Measurements from ENCODE around the gene ITCH.
"Not testable (repeated sequence)": the region's sequence is repeated elsewhere in the genome, so short reads cannot be mapped to it uniquely, and the experiment has no call there.

The ITCH gene

GRCh38 chr20:34344238-34344637, 18.8 kb upstream of the ITCH start:
- no peak for DNase-seq

GRCh38 chr20:34345402-34345736, 17.7 kb upstream of the ITCH start:
- DNase-seq, result no peak

GRCh38 chr20:34345839-34346532, 17.1 kb upstream of the ITCH start:
- not testable (repeated sequence) for DNase-seq

DNA sequence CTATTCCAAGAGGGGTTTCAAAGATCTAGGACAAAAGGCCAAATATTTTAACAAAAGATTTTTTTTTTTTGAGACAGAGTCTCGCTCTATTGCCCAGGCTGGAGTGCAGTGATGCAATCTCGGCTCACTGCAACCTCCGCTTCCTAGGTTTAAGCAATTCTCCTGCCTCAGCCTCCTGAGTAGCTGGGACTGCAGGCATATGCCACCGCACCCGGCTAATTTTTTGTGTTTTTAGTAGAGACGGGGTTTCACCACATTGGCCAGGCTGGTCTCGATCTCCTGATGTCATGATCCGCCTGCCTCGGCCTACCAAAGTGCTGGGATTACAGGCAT, 16.6 kb upstream of the ITCH start:
- DNase-seq, result not testable (repeated sequence)

- no peak for DNase-seq
Measured at GRCh38 chr20:34347571-34347970, 15.5 kb upstream of the ITCH start.

DNA sequence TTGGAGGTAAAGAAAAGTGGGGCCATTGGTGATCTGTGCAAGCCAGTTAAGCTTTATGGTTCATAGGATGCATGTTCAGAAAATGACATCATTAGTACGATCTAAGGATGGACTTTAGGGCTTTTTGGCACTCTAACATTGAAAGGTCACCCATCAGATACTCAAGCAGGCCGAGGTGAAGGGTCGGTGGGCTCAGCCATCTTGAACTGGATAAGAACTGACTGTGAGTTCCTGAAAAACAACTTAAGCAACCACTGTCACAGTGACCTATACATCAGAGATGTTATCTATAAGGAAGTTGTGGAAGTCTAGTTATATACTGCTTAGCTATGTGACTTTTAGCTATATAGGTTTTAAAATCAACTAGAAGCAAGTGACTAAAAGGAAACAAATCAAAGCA, 13.0 kb upstream of the ITCH start:
- DNase-seq, result no peak

DNA sequence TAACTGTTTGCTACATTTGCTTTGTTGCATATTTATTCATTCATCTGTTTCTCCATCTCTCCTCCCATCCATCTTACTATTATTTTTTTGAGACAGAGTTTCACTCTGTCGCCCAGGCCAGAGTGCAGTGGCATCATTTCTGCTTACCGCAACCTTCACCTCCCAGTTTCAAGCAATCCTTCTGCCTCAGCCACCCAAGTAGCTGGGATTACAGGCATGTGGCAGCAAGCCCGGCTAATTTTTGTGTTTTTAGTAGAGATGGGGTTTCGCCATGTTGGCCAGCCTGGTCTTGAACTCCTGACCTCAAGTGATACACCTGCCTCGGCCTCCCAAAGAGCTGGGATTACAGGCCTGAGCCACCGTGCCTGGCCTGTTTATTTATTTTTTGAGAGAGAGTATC, 9.6 kb upstream of the ITCH start:
- DNase-seq, result not testable (repeated sequence)

- no peak for DNase-seq
Measured at GRCh38 chr20:34355427-34355826, 7.6 kb upstream of the ITCH start.

DNA sequence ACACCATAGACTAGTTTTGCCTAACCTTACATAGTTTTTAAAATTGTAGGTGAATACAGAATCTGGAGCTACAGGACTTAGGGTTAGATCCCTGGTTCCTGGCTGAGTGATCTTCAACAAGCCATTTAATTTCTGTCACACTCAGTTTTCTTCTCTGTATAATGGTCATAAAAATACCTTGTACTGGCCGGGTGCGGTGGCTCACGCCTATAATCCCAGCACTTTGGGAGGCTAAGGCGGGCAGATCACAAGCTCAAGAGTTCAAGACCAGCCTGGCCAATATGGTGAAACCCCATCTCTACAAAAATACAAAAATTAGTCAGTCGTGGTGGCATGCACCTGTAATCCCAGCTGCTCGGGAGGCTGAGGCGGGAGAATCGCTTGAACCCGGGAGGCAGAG, 3.3 kb upstream of the ITCH start:
- not testable (repeated sequence) for DNase-seq

DNA sequence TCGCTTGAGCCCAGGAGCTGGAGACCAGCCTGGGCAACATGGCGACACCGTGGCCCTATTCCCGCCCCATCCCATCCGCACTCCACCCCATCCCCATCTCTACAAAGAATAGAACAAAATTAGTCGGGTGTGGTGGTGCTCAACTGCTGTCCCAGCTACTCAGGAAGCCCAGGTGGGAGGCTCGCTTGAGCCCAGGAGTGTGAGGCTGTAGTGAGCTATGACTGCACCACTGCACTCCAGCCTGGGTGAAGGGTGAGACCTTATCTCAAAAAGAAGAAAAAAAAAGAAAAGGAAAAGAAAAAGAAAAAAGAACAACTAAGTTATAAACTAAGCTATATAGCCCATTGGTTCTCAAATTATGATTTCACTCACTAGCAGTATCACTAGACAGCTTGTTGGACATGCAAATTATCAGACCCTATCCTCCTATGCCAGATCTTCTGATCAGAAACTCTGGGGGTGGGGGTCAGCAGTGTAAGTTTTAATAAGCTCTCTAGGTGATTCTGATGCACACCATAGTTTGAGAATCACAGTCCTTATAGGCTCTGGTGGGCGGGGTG, 491 bp upstream of the ITCH start:
- DNase-seq, result no peak

GRCh38 chr20:34363465-34364222, 571 bp downstream of the ITCH start:
- DNase-seq, result peak; percentile 12

DNA sequence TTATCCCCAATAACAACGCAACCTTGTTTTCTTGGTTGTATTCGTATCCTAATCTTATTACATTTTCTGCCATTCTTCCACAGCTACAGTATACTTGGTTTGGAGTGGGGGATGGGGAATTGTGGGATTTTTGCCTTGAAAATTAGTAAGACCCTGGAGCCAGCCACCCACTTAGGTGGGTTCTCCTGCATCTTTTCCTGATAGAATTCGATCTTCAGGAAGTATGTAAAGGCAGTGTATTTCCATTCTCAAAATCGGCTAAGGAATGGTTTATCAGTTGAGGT, 1.1 kb downstream of the ITCH start:
- DNase-seq, result no peak

- peak; percentile 40 for DNase-seq
Measured at GRCh38 chr20:34365765-34366213, 2.7 kb downstream of the ITCH start.

DNA sequence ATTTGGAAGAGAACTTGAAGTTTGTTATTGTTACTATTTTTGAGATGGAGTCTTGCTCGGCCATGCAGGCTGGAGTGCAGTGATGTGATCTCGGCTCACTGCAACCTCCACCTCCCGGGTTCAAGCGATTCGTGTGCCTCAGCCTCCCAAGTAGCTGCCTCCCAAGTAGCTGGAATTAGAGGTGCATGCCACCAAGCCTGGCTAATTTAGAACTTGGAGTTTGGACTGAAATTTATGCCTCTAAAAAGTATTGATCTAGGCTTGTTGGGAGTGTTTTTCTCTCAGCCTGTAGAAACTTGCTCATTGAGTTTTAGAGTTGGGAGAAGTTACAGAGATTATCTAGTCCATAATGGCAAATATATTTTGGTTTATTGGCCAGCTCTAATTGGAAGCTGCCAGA, 4.1 kb downstream of the ITCH start:
- DNase-seq, result no peak

DNA sequence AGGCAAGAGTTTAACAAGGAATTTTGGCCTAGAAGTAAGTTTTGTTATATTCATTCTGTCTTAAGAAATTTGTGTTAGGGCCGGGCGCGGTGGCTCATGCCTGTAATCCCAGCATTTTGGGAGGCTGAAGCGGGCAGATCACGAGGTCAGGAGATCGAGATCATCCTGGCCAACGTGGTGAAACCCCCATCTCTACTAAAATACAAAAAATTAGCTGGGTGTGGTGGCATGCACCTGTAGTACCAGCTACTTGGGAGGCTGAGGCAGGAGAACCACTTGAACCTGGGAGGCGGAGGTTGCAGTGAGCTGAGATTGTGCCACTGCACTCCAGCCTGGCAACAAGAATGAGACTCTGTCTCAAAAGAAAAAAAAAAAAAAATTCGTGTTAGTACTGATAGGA, 4.8 kb downstream of the ITCH start:
- not testable (repeated sequence) for DNase-seq

GRCh38 chr20:34368547-34368946, 5.5 kb downstream of the ITCH start:
- DNase-seq, result no peak

GRCh38 chr20:34369265-34369664, 6.2 kb downstream of the ITCH start:
- DNase-seq, result peak; percentile 29

DNA sequence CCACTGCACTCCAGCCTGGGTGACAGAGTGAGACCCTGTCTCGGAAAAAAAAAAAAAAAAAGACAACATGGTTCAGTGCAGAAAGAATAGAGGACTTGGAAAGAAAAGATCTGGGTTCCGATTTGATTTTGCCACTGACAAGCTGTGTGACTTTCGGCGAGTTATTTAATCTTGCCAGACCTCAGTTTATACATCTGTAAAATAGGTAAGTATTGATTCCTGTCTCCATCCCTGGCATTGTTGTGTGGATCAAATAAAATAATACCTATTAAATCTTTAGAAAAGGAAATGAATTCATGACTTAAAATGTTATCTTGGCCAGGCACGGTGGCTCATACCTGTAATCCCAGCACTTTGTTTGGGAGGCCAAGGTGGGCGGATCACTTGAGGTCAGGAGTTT, 7.0 kb downstream of the ITCH start:
- DNase-seq, result no peak

GRCh38 chr20:34373445-34373844, 10.4 kb downstream of the ITCH start:
- no peak for DNase-seq

GRCh38 chr20:34374209-34374760, 11.2 kb downstream of the ITCH start:
- no peak for DNase-seq

DNA sequence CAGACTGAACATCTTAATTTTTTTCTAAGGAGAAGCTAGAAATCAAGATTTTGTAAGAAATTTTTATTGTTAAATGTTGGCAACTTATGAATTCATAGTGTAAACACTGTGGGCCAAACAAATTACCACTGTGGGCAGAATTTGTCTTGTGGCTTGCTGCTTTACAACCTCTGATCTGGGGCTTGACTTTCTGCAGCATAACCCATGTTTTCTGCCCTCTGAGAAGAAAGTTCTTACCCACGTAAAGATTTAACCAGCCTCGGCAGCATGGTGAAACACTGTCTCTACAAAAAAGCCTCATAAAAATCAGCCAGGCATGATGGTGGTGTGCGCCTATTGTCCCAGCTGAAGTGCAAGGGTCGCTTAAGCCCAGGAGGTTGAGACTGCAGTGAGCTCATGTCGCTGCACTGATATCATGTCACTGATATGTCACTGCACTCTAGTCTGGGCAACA, 12.9 kb downstream of the ITCH start:
- no peak for DNase-seq

DNA sequence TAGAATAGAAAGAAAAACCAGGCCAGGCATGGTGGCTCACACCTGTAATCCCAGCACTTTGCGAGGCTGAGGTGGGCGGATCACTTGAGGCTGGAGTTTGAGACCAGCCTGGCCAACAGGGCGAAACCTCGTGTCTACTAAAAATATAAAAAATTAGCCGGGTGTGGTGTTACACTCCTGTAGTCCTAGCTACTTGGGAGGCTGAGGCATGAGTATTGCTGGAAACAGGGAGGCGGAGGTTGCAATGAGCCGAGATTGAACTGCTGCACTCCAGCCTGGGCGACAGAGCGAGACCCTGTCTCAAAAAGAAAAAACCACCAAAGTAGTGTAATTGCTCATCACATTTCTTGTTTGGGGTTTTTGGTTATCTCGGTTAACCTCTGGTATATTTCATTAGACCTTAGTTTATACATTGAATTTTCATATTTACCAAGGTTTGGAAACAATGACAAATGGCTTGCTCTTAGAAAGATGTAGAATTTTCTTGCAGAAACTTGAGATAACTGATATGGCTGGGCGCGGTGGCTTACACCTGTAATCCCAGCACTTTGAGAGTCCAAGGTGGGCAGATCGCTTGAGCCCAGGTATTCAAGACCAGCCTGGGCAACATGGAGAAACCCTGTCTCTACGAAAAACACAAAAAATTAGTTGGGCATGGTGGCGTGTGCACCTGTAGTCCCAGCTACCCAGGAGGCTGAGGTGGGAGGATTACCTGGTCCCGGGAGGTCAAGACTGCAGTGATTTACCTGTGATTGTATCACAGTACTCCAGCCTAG, 14.2 kb downstream of the ITCH start:
- DNase-seq, result no peak

DNA sequence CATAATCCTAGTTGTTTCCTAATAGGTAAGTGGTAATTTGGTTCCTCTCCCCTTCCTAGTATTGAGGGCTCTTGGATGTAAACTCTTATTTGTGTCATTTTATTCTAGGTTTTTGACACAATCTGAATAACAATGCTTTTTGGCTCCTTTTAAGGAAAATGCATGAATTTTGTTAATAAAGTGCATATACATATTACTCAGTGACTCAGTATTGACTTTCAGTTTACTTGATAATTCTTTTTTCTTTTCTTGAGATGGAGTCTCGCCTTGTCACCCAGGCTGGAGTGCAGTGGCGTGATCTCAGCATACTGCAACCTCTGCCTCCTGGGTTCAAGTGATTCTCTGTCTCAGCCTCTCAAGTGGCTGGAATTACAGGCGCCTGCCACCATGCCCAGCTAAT, 19.1 kb downstream of the ITCH start:
- DNase-seq, result no peak

Data from CD4-positive, alpha-beta T cell treated with Interleukin-21 for 1 hour (primary cell).